ENCODE measurements around the gene SCGB1D2.

GRCh38 chr11:62205441-62205840, 36.6 kb upstream of the SCGB1D2 start:
- TF ChIP-seq, protein P1, sequence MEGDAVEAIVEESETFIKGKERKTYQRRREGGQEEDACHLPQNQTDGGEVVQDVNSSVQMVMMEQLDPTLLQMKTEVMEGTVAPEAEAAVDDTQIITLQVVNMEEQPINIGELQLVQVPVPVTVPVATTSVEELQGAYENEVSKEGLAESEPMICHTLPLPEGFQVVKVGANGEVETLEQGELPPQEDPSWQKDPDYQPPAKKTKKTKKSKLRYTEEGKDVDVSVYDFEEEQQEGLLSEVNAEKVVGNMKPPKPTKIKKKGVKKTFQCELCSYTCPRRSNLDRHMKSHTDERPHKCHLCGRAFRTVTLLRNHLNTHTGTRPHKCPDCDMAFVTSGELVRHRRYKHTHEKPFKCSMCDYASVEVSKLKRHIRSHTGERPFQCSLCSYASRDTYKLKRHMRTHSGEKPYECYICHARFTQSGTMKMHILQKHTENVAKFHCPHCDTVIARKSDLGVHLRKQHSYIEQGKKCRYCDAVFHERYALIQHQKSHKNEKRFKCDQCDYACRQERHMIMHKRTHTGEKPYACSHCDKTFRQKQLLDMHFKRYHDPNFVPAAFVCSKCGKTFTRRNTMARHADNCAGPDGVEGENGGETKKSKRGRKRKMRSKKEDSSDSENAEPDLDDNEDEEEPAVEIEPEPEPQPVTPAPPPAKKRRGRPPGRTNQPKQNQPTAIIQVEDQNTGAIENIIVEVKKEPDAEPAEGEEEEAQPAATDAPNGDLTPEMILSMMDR (IDR thresholded peaks at IDR 0.05) = no peak
- TF ChIP-seq EP300 (IDR thresholded peaks at IDR 0.05) (no peak), POLR2A (IDR thresholded peaks at IDR 0.05) (no peak)
